Measurements from ENCODE around the gene AUTS2. TPM values are rescaled to one million over a fixed set of nuclear protein-coding genes. Genes with fewer than 3 reads are reported as not detected.

Gene AUTS2
- total and polyA plus RNA-seq, 4 donors, result 4.9 to 24.4 (median 7.0) TPM

- no peaks in the 10 kb centered on the region for H3K4me1 ChIP-seq (ENCODE audit: control insufficient read depth in 4 of 4, insufficient read depth in 4 of 4, low read length in 3 of 4)
- no peak for DNase-seq (ENCODE audit: low spot score)
- H3K9me3 ChIP-seq (ENCODE audit: control insufficient read depth in 4 of 4, low read length in 3 of 4), result no peaks in the 10 kb centered on the region
- H3K9ac ChIP-seq (ENCODE audit: low read depth in 1 of 2, low read length in 2 of 2), result no peak overlapping the region
- H3K36me3 ChIP-seq (ENCODE audit: control insufficient read depth in 4 of 4, insufficient read depth in 3 of 4, low read depth in 1 of 4, low read length in 3 of 4), result no peaks in the 10 kb centered on the region
- 94% methylated on average over 1 of the region's 1 CpG for WGBS
- H3K27me3 ChIP-seq (ENCODE audit: control insufficient read depth in 4 of 4, insufficient read depth in 4 of 4, low read length in 3 of 4), result no peaks in the 10 kb centered on the region
- H3K27ac ChIP-seq (ENCODE audit: low read depth in 1 of 2, low read length in 2 of 2), result no peak overlapping the region
- H3K4me3 ChIP-seq (ENCODE audit: low read depth in 1 of 3, low read length in 3 of 3), result no peak overlapping the region
- TF ChIP-seq ZBTB33 (IDR thresholded peaks at IDR 0.05) (no peak), HNF4A (conservative IDR thresholded peaks at IDR 0.05) (no peak), TAF1 (conservative IDR thresholded peaks at IDR 0.05) (no peak)
- TF ChIP-seq, protein P1, sequence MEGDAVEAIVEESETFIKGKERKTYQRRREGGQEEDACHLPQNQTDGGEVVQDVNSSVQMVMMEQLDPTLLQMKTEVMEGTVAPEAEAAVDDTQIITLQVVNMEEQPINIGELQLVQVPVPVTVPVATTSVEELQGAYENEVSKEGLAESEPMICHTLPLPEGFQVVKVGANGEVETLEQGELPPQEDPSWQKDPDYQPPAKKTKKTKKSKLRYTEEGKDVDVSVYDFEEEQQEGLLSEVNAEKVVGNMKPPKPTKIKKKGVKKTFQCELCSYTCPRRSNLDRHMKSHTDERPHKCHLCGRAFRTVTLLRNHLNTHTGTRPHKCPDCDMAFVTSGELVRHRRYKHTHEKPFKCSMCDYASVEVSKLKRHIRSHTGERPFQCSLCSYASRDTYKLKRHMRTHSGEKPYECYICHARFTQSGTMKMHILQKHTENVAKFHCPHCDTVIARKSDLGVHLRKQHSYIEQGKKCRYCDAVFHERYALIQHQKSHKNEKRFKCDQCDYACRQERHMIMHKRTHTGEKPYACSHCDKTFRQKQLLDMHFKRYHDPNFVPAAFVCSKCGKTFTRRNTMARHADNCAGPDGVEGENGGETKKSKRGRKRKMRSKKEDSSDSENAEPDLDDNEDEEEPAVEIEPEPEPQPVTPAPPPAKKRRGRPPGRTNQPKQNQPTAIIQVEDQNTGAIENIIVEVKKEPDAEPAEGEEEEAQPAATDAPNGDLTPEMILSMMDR (IDR thresholded peaks at IDR 0.05; ENCODE audit: low read depth, low read length, missing input control), result no peak
Measured at GRCh38 chr7:69791739-69792138, 193.5 kb downstream of the AUTS2 start.

GRCh38 chr7:69795932-69796331, 197.7 kb downstream of the AUTS2 start:
- H3K36me3 ChIP-seq (ENCODE audit: control insufficient read depth in 4 of 4, insufficient read depth in 3 of 4, low read depth in 1 of 4, low read length in 3 of 4), result no peaks in the 10 kb centered on the region
- H3K9ac ChIP-seq (ENCODE audit: low read depth in 1 of 2, low read length in 2 of 2), result no peak overlapping the region
- H3K27ac ChIP-seq (ENCODE audit: low read depth in 1 of 2, low read length in 2 of 2), result no peak overlapping the region
- H3K27me3 ChIP-seq (ENCODE audit: control insufficient read depth in 4 of 4, insufficient read depth in 4 of 4, low read length in 3 of 4), result no peaks in the 10 kb centered on the region
- WGBS, result 87% methylated on average over 5 of the region's 5 CpGs
- no peak for TF ChIP-seq ZBTB33 (IDR thresholded peaks at IDR 0.05)
- TF ChIP-seq RXRA (IDR thresholded peaks at IDR 0.05), result no peak
- no peak for TF ChIP-seq HNF4A (conservative IDR thresholded peaks at IDR 0.05)
- TF ChIP-seq SP1 (IDR thresholded peaks at IDR 0.05), result no peak
- TF ChIP-seq REST (IDR thresholded peaks at IDR 0.05), result no peak
- no peak for TF ChIP-seq RAD21 (IDR thresholded peaks at IDR 0.05)
- no peak for TF ChIP-seq GABPA (IDR thresholded peaks at IDR 0.05 in 1 of 2, conservative IDR thresholded peaks at IDR 0.05 in 1 of 2)
- TF ChIP-seq TAF1 (conservative IDR thresholded peaks at IDR 0.05), result no peak
- TF ChIP-seq EGR1 (IDR thresholded peaks at IDR 0.05; ENCODE audit: low read depth in 2 of 2), result no peak
- TF ChIP-seq MAX (IDR thresholded peaks at IDR 0.05), result no peak
- no peak overlapping the region for H3K4me3 ChIP-seq (ENCODE audit: low read depth in 1 of 3, low read length in 3 of 3)
- peaks cover 0 to 5% (median 0%) of the 10 kb centered on the region in 4 donors for H3K4me1 ChIP-seq (ENCODE audit: control insufficient read depth in 4 of 4, insufficient read depth in 4 of 4, low read length in 3 of 4)
- no peaks in the 10 kb centered on the region for H3K9me3 ChIP-seq (ENCODE audit: control insufficient read depth in 4 of 4, low read length in 3 of 4)
- no peak for DNase-seq (ENCODE audit: low spot score)
